Measurements from ENCODE around the gene PET100.

DNA sequence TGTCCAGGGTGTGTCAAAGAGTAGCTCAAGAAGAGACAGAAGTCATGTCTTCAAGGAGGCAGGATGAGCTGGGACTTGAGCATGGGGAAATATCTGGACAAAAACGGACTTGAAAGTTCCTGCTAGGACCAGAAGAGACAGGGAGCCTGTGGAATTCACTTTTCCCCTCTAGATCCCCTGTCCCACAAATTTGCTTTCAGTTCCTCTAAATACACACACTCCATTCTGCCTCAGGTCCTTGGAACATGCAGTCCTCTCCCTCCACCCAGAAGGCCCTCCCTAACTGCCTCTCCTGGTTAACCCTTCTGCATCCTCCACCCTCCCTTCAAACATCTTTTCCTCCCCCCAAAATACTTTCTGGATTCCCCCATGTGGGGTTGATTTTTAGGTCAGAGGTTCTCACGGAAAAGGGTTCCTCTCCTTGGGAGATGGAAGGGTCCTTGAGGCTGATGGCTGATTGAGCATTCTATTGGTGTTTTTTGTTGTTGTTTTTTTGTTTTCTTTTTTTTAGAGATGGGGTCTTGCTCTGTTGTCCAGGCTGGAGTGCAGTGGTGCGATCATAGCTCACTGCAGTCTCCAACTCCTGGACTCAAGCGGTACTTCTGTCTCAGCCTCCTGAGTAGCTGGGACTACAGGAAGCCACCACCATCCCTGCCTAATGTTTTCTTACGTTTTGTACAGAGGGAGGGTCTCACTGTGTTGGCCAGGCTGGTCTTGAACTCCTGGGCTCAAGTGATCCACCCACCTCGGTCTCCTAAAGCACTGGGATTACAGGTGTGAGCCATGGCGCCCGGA lies 32.3 kb downstream of the PET100 start:
- TF ChIP-seq, protein P1, sequence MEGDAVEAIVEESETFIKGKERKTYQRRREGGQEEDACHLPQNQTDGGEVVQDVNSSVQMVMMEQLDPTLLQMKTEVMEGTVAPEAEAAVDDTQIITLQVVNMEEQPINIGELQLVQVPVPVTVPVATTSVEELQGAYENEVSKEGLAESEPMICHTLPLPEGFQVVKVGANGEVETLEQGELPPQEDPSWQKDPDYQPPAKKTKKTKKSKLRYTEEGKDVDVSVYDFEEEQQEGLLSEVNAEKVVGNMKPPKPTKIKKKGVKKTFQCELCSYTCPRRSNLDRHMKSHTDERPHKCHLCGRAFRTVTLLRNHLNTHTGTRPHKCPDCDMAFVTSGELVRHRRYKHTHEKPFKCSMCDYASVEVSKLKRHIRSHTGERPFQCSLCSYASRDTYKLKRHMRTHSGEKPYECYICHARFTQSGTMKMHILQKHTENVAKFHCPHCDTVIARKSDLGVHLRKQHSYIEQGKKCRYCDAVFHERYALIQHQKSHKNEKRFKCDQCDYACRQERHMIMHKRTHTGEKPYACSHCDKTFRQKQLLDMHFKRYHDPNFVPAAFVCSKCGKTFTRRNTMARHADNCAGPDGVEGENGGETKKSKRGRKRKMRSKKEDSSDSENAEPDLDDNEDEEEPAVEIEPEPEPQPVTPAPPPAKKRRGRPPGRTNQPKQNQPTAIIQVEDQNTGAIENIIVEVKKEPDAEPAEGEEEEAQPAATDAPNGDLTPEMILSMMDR (IDR thresholded peaks at IDR 0.05), result no peak
- TF ChIP-seq POLR2A (IDR thresholded peaks at IDR 0.05), result no peak
